ENCODE measurements around the gene FAM163B.

FAM163B gene

DNA sequence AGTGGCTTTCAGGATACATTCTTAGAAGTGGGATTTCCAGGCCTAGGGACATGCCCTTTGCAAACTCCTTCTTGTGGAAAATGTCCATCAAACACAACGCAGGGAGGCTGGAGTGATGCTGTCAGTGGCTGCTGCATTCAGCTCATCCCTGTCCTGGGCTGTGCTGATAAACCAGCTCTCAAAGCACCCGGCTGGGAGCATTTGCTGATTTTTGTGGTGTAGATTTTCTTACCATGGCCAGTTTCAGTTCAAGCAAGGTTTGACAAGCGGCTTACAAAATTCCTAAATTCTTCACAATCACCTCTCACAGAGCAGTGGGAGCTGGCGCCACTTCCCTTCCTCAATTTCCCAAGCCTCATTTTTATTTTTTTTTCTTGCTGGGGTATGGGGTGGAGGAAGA lies 28.2 kb downstream of the FAM163B start:
- DNase-seq (ENCODE audit: low spot score), result no peak

DNA sequence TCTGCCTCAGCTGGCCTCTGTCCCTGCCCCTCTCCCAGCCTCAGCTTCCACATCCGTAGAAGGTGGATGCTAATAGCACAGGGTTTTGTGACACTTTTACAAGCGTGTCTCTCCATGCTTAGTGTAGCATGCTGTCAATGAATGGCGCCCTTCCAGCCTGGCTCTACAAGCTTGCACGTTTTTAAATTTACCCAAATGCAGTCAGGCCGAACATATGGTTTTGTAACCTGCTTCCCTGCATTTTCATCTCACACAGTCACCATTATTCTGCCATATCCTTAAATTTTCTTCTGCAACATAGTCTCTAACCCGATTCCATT lies 28.8 kb downstream of the FAM163B start:
- DNase-seq (ENCODE audit: low spot score), result no peak

DNA sequence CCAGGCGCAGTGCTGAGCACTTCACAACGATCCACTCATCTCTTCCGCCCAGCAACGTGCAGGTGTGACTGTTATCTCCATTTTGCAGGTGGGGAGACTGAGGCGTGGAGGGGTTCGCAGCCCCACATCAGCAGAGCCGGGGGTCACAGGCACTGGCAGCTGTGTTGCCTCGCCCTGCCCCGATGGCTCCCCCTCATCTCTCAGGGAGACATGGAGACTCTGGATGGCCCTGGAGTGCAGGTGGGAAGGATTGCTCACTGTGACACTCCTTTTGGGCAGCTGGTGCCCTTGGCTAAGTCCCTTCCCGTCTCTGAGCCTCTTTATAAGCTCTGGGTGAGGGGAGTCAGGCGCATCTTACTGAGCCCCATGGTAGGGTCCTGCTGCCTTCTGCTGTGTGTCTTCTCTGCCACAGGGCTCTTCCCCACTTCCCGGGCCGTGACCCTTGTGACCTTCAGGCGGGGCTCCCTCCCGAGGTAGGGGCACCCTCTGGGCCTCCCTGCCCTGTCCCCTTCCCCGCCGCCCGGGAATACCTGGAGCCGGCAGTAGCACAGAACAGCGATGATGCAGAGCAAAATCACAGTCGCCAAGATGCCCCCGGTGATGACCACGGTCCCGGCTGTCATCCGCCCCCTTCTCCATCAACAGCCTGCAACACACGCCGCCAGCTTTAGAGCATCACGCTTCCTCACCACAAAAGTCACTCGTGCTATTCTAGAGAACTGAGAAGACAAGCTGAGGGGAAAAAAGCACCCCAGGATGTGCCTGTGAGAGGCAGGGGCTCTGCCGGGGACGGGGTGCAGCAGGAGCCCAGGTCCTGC lies 29.4 kb downstream of the FAM163B start:
- no peak for DNase-seq (ENCODE audit: low spot score)

DNA sequence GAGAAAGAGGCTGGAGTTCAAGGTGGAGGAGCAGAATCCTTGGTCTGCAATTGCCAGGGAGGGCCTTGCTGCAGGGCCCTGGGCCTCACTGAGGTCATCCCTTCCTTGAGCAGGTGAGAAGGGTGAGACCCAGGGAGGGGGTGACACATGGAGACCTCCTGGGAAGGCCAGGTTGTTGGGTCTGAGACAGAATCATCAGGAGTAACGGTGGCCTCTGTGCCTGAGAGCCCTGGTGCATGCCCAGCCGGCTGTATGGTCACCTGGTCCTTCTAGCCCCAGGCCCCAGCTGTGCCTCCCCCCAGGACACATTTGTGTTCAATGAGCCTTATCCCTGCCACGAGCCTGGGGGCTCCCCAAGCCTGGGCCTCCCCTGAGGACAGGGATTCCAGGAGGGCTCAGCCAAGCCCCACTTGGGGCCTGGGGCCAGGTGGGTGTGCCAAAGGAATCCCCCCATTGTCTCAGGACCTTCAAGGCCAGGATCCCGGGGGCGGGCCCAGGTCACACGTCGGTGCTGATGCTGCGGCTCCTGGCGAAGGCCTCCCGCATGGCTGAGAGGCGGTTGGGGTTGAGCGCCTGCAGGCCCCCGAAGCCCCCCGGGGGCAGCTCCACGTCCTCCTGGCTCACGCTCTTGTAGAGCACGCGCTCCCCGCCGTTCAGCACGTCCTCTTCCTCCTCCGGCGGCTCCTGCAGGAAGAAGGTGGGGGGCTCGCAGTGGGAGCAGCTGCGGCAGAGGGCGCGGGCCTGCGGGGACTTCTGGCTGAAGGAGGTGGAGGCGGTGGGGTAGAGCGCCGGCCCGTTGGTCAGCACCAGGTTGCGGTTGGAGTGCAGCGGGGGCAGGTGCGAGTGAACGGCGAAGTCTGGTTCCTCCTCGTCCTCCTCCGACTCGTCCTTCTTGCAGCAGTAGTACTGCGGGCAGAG lies 30.4 kb downstream of the FAM163B start:
- no peak for DNase-seq (ENCODE audit: low spot score)

DNA sequence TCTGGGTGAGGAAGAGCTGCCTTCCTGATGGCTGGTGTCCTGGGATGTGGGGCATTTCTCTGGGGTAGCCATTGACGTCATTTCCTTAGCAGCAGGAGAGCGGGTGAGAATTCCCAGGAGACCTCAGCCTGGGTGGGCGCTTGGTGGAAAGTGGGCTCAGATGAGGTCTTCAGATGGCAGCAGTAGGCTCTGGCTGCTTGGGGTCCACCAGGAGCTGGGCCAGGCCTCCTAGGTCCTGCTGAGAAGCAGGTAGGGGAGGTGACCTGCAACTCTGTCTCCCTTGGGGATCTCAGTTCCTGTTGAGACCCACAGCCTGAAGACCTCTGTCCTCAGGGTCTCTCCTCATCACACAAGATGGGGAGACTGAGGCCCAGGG lies 31.5 kb downstream of the FAM163B start:
- no peak for DNase-seq (ENCODE audit: low spot score)

DNA sequence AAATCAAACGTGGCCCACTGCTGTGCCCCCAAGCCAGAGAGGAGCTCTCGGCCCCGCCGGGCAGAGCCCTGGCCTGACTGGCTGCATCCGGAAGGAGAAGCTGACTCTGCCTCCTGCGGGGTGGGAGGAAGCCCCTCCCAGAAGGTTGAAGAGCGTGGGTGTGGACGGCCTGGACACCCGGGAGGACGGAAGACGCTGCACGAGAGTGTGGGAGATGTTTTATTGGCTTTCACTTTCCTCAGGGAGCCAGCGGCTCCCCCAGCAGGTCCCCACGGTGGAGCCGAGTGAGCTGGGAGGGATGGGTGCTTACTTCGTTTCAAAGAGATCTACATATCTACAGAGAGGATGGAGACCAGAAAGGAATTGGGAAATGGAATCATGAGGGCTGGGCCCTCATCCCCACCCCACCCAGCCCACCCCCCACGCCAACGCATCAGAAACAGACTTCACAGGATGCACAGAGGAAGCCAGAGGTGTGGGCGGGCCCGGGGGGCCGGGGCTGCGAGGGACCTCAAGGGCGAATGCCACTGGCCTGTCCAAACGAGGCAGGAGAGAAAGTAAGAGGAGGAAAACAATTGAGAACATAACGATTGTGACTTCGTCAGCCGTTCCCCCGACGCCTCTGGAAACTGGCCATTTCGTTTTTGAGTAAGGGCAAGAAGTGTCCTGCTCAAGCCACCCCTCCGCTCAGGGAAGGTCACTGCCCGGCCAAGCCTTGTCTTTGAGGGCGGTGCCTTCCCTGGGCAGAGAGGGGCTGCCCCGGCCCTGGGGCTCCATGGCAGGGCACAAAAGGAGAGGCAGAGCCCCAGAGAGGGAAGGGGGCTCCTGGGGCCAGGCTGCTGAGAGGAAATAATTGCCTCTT lies 32.1 kb downstream of the FAM163B start:
- DNase-seq (ENCODE audit: low spot score), result no peak

DNA sequence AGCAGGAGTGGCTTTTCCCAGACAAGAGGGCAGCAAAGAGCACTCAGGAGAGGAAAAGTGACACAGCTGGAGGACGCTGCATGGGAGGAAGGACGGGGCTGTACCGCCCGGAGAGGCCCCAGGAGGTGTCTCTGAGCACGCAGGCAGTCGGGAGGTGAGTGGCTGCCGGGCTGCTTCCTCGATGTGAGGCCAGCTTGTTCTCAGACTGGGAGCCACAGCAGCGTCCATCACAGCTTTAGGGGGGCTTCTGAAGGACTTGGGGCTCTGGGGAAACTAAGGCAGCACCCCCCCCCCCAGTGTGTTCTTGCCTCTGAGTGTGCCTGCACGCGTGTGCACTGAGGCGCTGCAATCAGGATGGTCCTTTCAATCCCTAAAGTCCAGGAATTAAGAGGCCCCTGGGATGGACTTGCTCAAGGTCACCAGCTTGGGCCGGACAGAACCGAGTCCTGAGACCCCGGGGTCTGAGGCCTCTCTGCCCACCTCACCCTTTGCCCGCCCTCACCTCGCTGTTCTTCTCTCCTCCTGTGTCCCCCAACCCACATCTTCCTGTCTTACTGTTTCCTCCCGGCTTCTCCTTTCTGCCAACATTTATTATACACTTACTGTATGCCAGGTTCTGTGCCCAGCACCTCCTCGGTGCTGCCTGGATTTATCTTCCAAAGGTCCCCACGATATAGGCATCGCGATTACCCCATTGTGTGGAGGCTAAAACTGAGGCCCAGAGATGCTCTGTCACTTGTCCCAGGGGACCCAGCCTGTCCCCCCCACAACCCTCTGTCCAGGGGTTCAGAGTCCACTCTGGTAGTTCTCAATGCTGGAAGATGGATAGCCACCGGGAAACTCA lies 32.9 kb downstream of the FAM163B start:
- no peak for DNase-seq (ENCODE audit: low spot score)

DNA sequence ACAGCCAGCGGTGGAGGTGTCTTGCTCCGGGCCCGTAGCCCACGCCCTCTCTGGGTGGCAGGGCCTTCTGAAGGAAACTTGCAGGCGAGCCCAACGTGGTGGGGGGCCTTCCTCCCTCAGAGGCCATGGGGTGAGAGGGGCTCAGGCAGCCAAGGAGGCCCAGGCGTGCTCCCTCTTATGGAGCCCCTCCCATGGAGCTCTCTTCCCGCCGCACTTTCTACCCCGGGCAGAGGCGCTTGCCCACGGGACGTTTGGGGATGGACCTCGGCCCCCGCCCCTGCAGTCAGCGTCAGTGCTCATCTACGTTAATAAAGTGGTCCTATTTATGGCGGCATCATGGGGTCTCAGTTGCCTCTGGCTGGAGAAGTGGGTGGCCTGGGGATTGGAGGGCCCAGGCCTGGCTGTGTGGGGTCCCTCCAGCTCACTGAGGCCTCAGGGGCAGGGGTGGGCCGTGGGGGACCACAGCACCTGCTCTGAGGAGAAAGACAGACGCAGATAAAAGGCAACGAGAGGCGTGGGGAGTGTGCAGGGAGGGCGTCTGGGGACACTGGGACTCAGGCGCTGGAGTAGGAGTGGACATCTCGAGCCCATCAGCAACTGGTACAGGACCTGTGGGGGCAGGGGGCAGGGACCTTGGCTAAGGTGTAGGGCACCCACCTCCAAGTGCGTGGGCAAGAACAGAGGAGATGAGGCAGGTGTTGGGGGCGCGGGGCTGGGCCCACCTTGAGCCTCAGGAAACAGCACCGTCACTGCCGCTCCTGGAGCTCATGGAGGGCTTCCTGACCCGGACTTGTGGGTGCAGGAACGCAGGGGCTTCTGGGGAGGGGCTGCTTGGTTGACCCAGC lies 33.8 kb downstream of the FAM163B start:
- no peak for DNase-seq (ENCODE audit: low spot score)

DNA sequence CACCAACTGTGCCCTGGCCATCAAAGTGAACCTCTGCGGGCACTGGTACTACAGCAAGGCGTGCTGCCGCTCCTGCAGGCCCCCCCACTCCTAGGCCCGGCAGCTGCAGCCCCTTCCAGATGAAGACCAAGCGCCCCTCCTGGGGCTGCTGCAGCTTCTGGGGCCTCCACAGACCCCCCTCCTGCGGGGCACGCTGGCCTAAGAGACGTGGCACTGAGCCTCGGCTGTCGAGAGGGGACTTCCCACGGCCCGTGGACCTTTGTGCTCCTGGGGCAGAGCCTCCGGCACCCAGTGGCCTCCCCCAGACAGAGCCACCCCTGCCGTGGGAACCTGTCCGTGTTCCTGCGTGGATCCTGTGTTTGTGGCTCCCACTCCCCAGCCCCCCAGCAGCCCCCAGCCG lies 34.4 kb downstream of the FAM163B start:
- DNase-seq (ENCODE audit: low spot score), result no peak

DNA sequence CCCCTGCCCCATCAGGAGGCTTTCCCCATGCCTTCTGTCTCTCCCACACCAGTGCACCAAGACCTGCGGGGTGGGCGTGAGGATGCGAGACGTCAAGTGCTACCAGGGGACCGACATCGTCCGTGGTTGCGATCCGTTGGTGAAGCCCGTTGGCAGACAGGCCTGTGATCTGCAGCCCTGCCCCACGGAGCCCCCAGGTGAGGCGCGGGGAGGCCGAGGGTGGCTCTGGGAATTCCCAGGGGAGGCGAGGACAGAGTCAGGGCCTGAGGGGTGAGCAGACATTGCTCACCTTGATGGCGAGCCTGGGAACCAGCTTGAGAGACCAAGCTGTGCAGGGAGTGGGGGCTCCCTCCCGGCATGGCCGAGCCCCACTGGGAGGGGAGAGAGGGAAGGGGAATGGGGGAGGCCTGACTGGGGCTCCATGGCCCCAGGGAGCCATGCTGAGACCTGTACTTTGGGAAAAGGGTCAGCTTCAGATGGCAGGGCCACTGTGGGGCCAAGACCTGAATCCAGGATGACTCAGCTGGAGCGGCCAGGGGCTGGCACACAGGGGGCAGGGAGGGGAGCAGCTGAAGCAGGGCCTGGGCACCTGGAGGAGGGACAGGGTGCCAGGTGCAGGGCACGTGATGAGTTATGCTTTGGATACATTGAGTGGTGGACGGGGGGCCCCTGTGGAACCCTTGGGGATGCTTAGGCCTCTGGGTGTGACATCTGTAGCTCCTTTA lies 35.2 kb downstream of the FAM163B start:
- DNase-seq (ENCODE audit: low spot score), result no peak

DNA sequence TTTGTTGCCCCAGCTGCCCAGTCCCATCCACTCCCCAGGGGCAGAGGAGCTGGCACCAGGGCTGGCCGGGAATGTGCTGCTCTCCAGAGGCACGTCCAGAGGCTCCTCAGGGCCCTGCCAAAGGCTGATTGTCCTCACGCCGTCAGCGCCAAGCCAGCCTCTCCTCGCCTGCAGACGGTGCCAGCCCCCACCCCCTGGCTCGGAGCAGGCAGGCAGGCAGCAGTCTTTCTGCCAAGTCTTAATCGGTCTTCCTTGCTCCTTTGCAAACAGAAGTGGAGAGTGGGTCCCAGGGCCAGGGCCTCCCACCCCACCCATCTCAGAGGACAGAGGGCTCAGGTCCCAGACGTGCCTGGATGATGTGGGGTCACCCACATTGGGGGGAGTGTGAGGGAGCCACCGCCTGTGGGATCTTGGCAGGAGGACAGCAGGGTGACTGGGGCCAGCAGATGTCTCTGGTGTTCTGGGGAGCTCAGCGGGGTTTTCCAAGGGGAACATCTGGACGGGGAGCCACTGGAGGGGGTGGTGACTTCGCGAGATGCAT lies 36.3 kb downstream of the FAM163B start:
- DNase-seq (ENCODE audit: low spot score), result no peak

DNA sequence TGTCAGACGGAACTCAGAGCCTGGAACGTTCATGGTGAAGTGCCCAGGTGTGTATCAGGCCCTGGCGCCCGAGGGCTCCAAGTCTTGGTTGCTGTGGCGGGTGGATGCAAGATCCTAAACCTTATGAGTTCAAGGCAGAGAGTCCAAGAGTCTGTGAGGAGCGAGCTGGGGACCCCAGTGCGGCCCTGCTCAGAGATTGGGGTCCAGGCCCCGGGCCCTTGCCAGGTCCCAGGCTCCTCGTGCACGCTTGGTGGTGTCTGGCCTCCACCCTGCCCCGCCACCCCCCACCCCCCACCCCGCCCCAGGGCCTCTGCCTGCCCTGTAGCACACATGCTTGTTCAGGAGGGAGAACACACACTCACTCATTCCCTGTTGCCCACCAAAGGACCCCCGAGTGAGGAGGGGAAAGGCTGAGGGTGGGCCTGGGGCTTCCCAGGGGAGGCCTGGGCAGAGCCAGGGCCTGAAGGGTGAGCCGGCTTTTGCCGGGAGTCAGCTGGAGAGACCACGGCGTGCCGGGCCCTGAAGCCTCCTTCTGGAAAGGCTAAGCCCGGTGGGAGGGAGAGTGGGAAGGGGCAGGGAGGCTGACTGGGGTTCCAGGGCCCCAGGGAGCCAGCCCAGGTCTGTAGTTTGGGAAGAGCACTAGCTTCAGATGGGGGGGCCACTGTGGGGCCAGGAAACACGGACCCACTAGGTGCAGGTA lies 37.1 kb downstream of the FAM163B start:
- DNase-seq (ENCODE audit: low spot score), result no peak

DNA sequence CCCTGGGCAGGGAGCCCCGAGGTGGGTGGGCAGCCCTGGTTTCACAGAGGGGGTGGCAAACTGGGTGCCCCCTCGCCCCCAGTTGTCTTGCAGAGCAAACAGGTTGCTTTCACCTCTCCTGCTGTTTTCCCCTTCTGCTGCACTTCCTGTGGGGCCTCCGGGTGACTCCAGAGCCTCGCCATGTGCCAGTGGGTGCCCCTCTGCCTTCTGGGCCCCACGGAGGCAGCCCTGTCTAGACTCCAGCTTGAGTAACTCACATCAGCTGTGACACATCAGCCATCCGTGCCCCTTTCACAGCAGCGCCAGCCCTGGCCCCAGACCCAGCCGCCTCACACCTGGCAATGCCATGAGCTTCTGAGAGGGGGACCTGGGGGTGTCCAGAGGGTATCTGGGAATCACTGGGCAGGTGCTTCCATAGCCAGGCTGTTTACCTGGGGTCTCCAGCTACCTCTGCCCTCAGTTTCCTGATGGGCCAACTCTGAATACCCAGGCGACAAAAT lies 37.7 kb downstream of the FAM163B start:
- DNase-seq (ENCODE audit: low spot score), result no peak

DNA sequence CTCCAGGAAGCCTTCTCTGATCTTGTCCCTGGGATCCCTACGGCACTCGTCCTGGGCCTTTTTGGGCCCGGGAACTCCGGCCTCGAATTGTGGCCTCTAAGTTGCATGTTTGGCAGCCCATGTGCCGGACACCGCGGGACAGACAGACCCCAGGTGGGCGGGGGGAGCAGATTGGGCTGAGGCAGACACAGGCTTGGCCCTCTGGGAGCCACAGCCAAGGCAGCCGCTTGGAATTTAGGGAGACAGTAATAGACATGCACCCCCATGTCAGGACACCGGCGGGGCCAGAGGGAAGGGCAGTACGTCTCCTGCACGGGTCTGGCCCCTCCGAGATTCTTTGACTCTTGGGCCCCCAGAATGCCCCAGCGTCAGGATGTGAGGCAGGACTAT lies 38.5 kb downstream of the FAM163B start:
- DNase-seq (ENCODE audit: low spot score), result no peak

DNA sequence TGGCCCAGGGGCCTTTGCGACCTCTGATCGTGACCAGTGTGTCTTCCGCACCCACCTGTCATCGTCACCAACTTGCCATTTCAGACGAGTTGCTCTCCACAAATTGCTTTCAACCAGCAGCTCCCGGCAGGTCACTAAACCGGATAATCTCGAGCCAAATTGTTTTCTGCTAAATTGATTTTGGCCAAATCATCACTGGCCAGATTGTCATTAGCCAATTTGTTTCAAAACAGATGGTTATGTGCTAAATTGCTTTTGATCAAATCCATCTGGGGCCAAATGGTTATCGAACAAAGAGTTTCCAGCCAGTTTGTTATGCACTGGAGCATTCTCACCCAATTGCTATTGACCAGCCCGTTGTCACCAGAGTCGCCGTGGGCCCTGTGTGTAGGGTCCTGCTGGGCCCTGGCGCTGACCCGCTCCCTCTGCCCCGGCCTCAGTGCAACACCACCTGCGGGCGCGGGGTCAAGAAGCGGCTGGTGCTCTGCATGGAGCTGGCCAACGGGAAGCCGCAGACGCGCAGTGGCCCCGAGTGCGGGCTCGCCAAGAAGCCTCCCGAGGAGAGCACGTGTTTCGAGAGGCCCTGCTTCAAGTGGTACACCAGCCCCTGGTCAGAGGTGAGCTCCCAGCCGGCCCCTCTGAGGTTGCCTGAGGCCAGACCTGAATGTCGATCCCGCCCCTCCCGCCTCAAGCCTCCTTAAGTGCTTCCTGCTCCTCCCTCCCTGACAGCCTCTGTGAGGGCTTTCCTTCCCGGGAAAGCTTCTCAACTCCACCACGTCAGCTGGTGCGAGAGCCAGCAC lies 39.1 kb downstream of the FAM163B start:
- DNase-seq (ENCODE audit: low spot score), result no peak

DNA sequence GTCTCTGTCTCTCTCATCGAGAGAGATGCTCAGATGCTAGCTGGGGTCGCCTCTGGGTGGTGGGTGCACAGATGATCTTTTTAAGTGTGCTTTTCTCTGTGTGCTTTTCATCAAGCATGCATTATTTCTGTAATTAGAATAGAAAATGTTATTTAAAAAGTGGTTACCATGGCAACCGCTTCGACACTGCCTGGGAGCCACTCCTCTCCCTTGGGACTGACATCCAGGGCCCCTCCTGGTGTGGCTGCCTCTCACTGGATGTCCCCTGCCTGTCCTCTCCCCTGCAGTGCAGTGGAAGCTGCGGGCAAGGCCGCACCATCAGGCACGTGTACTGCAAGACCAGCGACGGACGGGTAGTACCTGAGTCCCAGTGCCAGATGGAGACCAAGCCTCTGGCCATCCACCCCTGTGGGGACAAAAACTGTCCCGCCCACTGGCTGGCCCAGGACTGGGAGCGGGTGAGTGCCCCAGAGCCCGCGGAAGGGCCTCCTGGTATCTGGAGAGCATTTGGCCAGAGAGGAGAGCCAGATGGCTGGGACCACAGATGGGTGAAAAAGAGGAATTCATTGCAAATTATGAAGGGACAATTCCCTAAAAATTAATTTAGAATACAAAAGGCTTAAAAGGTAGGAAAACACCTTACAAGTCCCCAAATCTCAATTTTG lies 39.9 kb downstream of the FAM163B start:
- DNase-seq (ENCODE audit: low spot score), result no peak

DNA sequence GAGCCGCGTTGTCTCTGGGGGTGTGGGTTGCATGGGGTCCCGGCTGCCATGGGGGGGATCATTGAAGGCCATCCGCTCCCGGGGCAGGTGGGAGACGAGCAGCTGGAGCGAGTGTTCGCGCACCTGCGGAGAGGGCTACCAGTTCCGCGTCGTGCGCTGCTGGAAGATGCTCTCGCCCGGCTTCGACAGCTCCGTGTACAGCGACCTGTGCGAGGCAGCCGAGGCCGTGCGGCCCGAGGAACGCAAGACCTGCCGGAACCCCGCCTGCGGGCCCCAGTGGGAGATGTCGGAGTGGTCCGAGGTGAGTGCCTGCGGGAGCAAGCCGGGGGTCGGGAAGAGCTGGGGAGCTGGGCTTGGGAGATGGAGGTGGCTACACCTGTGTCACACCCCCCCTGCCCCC lies 41.0 kb downstream of the FAM163B start:
- DNase-seq (ENCODE audit: low spot score), result no peak

Measured in RKO (cell line).